Lower lobe of right lung (tissue), 2 donors: Measurements from ENCODE around the gene LNPEP. TPM values are rescaled to one million over a fixed set of nuclear protein-coding genes. Genes with fewer than 3 reads are reported as not detected.

Experiments used
- ATAC-seq, 2 donors: fragments of 200-7000 bp; cut with Tn5 transposase; one replicate each; pipeline ENCODE4 v1.9.1; 2020 to 2022; ENCODE audit warnings: mild to moderate bottlenecking in 2 of 2, moderate library complexity in 2 of 2
- DNase-seq: peaks from one replicate; pipeline ENCODE4 v3.0.0-alpha.2; 2020
- H3K27ac ChIP-seq: fragments of 200-600 bp; one replicate; pipeline ENCODE4 v1.8.0; 2022
- H3K27me3 ChIP-seq: fragments of 200-600 bp; one replicate; pipeline ENCODE4 v1.8.0; 2022; ENCODE audit warnings: low read depth
- H3K36me3 ChIP-seq: fragments of 200-600 bp; one replicate; pipeline ENCODE4 v1.8.0; 2022; ENCODE audit warnings: mild to moderate bottlenecking
- H3K4me1 ChIP-seq: fragments of 200-600 bp; one replicate; pipeline ENCODE4 v1.8.0; 2022
- H3K4me3 ChIP-seq: fragments of 200-600 bp; one replicate; pipeline ENCODE4 v1.8.0; 2022; ENCODE audit warnings: mild to moderate bottlenecking
- H3K9me3 ChIP-seq: fragments of 200-600 bp; one replicate; pipeline ENCODE4 v1.8.0; 2022
- CTCF ChIP-seq: fragments of 200-600 bp; IDR thresholded peaks from one replicate; pipeline ENCODE4 v1.8.0; 2022; ENCODE audit warnings: antibody characterized with exemption, mild to moderate bottlenecking
- intact Hi-C: fragments of 100-400 bp; cut with DNase I; formaldehyde crosslinking; loops from one replicate; pipeline ENCODE4 v1.11.0; 2022
- total RNA-seq: library from RNA; stranded (reverse); fragmentation: NEBNext Ultra II Directional; extraction: Animal tissue kit (Norgen Biotek cat#: 25700); gene quantifications from one replicate; pipeline ENCODE4 v1.2.1, GENCODE V29; 2021
- donor health status: DM: no; HTN: yes; CAD: no; lungs with severe emphysema.

The LNPEP gene
- total RNA-seq, 1 donor from 2014 or later: 59.6 TPM

GRCh38 chr5:96969366-96969765 lies 33.5 kb downstream of the LNPEP start:
- no peaks in the 10 kb centered on the region for H3K36me3 ChIP-seq
- H3K27ac ChIP-seq: no peak overlapping the region
- ATAC-seq (no peak), DNase-seq (no peak)
- H3K9me3 ChIP-seq: no peaks in the 10 kb centered on the region
- no peak for TF ChIP-seq CTCF
- no peaks in the 10 kb centered on the region for H3K27me3 ChIP-seq
- H3K4me1 ChIP-seq: peaks cover 30% of the 10 kb centered on the region
- intact Hi-C loops: no loop called here
- H3K4me3 ChIP-seq: no peak overlapping the region

GRCh38 chr5:96972599-96973334 lies 36.9 kb downstream of the LNPEP start:
- ATAC-seq: no peak
- Histone ChIP-seq H3K9me3 (no peaks in the 10 kb centered on the region), H3K27ac (no peak overlapping the region), H3K36me3 (no peaks in the 10 kb centered on the region), H3K4me3 (no peak overlapping the region), H3K27me3 (no peaks in the 10 kb centered on the region), H3K4me1 (peaks cover 46% of the 10 kb centered on the region)
- no peak for TF ChIP-seq CTCF
- intact Hi-C loops: no loop called here
- no peak for DNase-seq

- ATAC-seq: no peak
- no peak overlapping the region for H3K4me3 ChIP-seq
- H3K9me3 ChIP-seq: no peaks in the 10 kb centered on the region
- no peaks in the 10 kb centered on the region for H3K36me3 ChIP-seq
- no peak for TF ChIP-seq CTCF
- H3K27ac ChIP-seq: no peak overlapping the region
- H3K4me1 ChIP-seq: peaks cover 36% of the 10 kb centered on the region
- intact Hi-C loops: no loop called here
- DNase-seq: no peak
- H3K27me3 ChIP-seq: no peaks in the 10 kb centered on the region
These were observed 37.9 kb downstream of the LNPEP start for GRCh38 chr5:96973532-96974401.

GRCh38 chr5:96975656-96976055 lies 39.8 kb downstream of the LNPEP start:
- Histone ChIP-seq H3K9me3 (no peaks in the 10 kb centered on the region), H3K36me3 (peaks cover 17% of the 10 kb centered on the region), H3K27ac (no peak overlapping the region), H3K4me1 (peaks cover 26% of the 10 kb centered on the region), H3K4me3 (no peak overlapping the region), H3K27me3 (no peaks in the 10 kb centered on the region)
- intact Hi-C loops: no loop called here
- TF ChIP-seq CTCF: no peak
- ATAC-seq: no peak
- no peak for DNase-seq

GRCh38 chr5:96977228-96977627 lies 41.3 kb downstream of the LNPEP start:
- H3K9me3 ChIP-seq: no peaks in the 10 kb centered on the region
- H3K27me3 ChIP-seq: no peaks in the 10 kb centered on the region
- intact Hi-C loops: no loop called here
- TF ChIP-seq CTCF: no peak
- H3K4me1 ChIP-seq: peaks cover 24% of the 10 kb centered on the region
- no peak overlapping the region for H3K4me3 ChIP-seq
- H3K36me3 ChIP-seq: peaks cover 32% of the 10 kb centered on the region
- DNase-seq (no peak), ATAC-seq (no peak)
- no peak overlapping the region for H3K27ac ChIP-seq
